Duodenal mucosa (tissue), 2 donors: ENCODE results near the gene KRTAP10-2.

Experiments used
- H3K27ac ChIP-seq: one replicate; pipeline ENCODE4 v1.7.0; 2013; ENCODE audit warnings: low read depth, low read length
- H3K27me3 ChIP-seq, 2 donors: one replicate each; pipeline ENCODE4 v1.7.0; 2013; ENCODE audit warnings: low read length in 2 of 2, control low read depth in 1 of 2; ENCODE audit not compliant: insufficient read depth in 2 of 2, control insufficient read depth in 1 of 2
- H3K36me3 ChIP-seq, 2 donors: one replicate each; pipeline ENCODE4 v1.7.0; 2013; ENCODE audit warnings: low read length in 2 of 2, control low read depth in 1 of 2; ENCODE audit not compliant: insufficient read depth in 2 of 2, control insufficient read depth in 1 of 2
- H3K4me1 ChIP-seq, 2 donors: one replicate each; pipeline ENCODE4 v1.7.0; 2013; ENCODE audit warnings: low read length in 2 of 2, control low read depth in 1 of 2; ENCODE audit not compliant: insufficient read depth in 2 of 2, control insufficient read depth in 1 of 2
- H3K4me3 ChIP-seq, 2 donors: one replicate each; pipeline ENCODE4 v1.7.0; 2013; ENCODE audit warnings: low read length in 2 of 2, low read depth in 1 of 2
- H3K9ac ChIP-seq, 2 donors: one replicate each; pipeline ENCODE4 v1.7.0; 2013; ENCODE audit warnings: low read length in 2 of 2, low read depth in 1 of 2
- H3K9me3 ChIP-seq, 2 donors: one replicate each; pipeline ENCODE4 v1.7.0; 2013; ENCODE audit warnings: low read length in 2 of 2, control low read depth in 1 of 2; ENCODE audit not compliant: control insufficient read depth in 1 of 2

The KRTAP10-2 gene

DNA sequence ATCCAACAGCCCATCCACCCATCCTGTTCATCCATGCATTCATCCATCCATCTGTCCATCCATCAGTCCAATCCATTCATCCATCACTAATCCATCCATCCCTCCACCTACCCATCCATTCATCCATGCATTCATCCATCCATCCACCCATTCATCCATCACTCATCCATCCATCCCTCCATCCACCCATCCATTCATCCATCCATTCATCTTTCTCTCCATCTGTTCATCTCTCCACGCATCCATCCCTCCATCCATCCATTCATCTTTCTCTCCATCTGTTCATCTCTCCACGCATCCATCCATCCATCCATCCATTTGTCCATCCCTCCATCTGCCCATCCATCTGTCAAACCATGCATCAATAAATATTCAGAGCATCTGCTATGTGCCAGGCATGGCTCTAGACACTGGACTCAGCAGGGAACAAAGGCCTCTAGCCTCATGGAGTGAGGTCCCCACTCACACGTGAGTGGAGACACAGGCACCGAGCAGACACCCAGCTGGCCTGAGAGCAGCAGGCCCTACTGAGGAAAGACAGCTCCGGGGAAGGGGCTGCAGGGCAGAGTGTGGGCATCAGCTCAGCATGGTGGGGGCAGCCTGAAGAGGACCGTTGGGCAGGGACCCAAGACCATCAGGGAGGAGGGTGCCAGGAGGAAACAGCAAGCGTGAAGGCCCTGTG lies 20.9 kb downstream of the KRTAP10-2 start:
- H3K27me3 ChIP-seq = peaks cover 0 to 6% of the 10 kb centered on the region in 2 donors
- no peak overlapping the region for H3K27ac ChIP-seq
- no peaks in the 10 kb centered on the region for H3K36me3 ChIP-seq
- no peaks in the 10 kb centered on the region for H3K9me3 ChIP-seq
- no peaks in the 10 kb centered on the region for H3K4me1 ChIP-seq
- H3K9ac ChIP-seq = no peak overlapping the region
- no peak overlapping the region for H3K4me3 ChIP-seq

DNA sequence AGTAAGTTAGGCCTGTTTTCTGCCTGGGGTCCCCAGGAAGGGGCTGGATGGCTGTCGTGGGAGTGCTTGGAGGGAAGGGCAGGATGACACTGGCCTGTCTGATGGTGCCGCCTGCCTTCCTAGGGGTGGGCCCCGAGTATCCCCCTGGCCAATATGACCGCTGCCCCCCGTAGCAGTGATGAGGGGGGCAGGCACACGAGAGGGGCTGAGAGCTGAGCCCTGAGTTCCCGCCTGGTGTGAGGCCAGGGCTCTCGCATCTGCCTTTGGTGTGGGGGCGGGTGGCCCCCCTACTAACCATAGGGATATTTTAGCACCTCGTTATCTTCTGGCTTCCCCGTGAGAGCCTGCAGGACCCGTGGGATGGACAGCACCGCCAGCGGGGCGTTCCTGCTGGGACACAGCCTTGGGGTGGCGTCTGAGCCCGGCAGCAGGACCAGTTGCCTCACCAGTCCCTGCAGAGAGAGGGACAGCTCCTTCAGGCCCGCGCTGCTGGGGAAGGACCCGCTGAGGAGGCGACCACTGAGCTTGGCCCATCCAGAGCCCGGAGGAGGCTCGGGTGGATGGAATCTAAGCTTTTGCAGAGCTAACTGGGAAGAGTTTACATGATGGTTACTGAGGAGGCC lies 21.7 kb downstream of the KRTAP10-2 start:
- Histone ChIP-seq H3K9me3 (no peaks in the 10 kb centered on the region), H3K4me3 (no peak overlapping the region), H3K36me3 (no peaks in the 10 kb centered on the region), H3K27me3 (peaks cover 0 to 6% of the 10 kb centered on the region in 2 donors), H3K4me1 (no peaks in the 10 kb centered on the region), H3K9ac (no peak overlapping the region), H3K27ac (no peak overlapping the region)

DNA sequence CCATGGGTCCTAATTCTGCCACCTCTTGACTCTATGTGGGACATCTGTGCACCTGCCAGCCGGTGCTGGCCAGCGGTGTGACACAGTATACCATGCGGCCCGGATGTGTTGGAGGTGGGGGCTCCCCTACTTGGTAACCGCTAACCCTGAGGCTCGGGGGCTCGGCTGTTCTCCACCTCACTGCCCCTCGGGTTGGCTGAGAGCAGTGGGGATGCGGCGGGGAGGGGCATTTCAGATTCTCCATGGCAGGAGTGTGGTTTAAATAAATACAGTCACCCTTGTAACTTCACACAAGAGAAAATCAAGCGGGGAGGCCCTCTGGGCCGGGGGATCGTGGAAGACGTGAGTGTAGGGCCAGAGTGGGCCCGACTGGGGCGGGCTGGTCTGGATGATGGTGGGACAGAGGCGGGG lies 22.3 kb downstream of the KRTAP10-2 start:
- no peak overlapping the region for H3K4me3 ChIP-seq
- no peak overlapping the region for H3K27ac ChIP-seq
- H3K36me3 ChIP-seq = no peaks in the 10 kb centered on the region
- H3K9ac ChIP-seq = no peak overlapping the region
- H3K27me3 ChIP-seq = peaks cover 0 to 6% of the 10 kb centered on the region in 2 donors
- no peaks in the 10 kb centered on the region for H3K4me1 ChIP-seq
- H3K9me3 ChIP-seq = no peaks in the 10 kb centered on the region

DNA sequence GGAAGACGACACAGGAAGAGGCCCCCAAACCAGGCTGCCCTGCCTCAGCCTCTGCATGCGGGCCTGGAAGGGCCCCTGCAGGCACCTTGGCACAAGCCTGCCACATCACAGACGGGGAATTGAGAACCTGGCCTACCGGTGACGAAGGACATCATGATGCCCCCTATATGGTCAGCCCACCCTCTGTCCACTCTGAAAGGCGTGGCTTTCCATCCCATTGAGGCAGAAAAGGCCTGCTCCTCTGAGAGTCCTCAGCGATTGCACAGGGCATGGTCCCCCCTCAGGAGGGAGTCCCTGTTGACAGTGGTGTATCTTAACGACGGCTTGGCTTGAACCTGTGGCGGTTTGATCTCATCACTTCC lies 22.7 kb downstream of the KRTAP10-2 start:
- Histone ChIP-seq H3K36me3 (no peaks in the 10 kb centered on the region), H3K27ac (no peak overlapping the region), H3K4me1 (no peaks in the 10 kb centered on the region), H3K9ac (no peak overlapping the region), H3K27me3 (peaks cover 0 to 6% of the 10 kb centered on the region in 2 donors), H3K4me3 (no peak overlapping the region), H3K9me3 (no peaks in the 10 kb centered on the region)

DNA sequence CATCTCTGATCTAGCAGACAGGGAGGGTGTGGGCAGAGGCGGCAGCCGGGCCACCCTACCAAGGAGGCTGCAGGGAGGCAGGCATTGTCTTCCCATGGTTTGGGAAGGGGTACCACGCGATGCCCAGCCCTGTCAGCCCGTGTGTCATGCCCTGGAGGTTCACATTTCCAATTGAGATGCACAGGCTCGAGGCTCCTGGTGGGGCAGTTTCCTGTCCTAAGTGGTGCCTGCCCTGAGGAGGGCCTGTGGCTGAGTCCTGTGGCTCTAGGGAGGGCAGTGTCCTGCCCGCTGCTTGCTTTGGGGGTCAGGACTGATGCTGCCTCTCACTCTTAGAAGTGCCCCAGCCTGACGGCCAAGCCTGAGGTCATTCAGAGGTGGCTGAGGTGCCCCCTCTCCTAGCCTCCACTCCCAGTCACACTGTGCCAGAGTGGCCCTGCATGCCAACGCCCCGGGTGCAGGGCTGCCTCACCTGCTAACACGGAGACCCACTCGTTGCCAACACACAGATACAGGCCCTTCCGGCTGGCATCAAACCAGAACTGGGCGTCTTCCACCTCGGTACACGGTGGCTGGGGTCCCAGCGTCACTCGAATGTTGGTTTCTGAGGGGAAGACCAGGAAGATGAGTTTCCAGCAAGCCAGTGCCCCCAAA lies 23.2 kb downstream of the KRTAP10-2 start:
- Histone ChIP-seq H3K4me1 (no peaks in the 10 kb centered on the region), H3K4me3 (no peak overlapping the region), H3K27me3 (peaks cover 0 to 6% of the 10 kb centered on the region in 2 donors), H3K9me3 (no peaks in the 10 kb centered on the region), H3K9ac (no peak overlapping the region), H3K36me3 (no peaks in the 10 kb centered on the region), H3K27ac (no peak overlapping the region)

DNA sequence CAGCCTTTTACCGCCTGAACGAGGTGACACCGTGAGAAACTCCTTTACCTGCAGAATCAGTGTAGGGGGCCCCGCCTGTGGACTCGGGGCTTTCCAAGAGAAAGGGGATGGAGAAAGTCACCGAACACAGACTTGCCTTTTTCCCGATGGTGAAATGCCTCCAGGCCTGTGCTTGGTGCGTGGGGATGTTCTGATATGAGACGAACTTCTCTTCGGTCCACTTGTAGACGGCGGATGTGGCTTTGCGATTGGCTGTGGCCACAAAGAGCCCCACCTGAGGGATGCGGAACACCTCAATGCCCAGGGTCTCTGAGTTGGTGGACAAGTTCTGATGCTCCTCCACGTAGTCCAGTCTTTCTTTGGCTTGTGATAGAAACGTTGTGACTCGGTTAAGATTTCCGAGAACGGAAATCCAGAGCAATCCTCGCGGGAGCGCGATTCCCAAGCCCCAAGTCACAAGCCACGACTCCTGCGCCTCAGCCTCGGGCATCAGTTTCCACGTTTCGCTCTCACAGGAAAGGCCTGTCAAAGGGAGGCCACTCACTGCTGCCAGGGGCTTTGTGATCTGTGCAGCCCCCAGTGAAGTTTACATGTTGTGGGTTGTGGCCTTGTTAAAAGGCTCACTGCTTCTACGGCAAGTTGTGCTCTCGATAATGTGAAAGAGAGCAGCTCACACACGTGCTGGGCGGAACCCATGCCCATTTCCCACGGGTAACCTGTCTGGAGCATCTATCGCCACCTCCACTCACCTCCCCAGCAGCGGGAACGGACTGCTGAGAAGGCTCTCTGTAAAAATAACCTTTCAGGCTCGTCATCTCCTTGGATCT lies 23.9 kb downstream of the KRTAP10-2 start:
- H3K9ac ChIP-seq = no peak overlapping the region
- no peaks in the 10 kb centered on the region for H3K4me1 ChIP-seq
- peaks cover 0 to 6% of the 10 kb centered on the region in 2 donors for H3K27me3 ChIP-seq
- no peak overlapping the region for H3K4me3 ChIP-seq
- H3K9me3 ChIP-seq = no peaks in the 10 kb centered on the region
- no peaks in the 10 kb centered on the region for H3K36me3 ChIP-seq
- H3K27ac ChIP-seq = no peak overlapping the region

DNA sequence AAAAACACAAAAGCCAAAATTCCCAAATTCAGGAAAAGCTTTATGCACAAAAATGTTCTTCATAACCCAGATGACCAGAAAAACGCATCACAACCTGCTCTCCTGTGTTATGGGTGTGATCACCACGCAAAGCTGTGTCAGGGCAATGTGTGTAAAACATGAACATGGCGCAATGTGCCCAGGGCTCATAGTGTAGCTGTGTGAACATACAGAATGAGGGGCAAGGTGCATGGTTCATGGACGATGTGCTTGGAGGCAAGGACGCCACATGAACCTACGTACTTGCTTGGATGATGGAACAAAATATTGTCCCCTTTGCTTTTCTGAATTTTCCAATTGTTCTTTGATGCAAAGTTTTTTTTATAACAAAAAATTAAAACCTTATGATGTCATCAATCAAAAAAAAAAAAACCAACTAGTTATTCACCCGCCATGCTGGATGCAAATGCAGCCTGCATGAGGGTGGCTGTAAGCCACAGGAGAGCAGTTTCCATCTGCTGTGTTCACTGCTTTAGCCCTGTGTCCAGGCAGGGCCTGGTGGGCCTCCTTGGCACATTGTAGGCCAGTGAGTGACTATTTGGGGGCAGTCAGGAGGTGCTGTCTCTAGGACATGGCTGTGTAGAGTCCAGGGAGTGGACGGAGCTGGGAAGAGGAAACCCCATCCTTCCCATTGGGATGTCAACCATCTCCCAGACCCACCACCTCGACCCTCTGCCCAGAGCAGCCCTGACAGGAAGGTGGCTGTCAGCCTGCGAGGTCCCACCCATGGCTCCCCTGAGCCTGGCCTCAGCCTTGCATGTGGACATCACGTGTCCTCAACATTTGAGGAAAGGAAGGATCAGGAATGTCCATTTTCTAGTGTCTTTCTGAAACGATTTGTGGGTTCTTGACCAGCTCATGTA lies 25.0 kb downstream of the KRTAP10-2 start:
- Histone ChIP-seq H3K27me3 (peaks cover 0 to 6% of the 10 kb centered on the region in 2 donors), H3K36me3 (no peaks in the 10 kb centered on the region), H3K4me1 (no peaks in the 10 kb centered on the region), H3K9me3 (no peaks in the 10 kb centered on the region), H3K4me3 (no peak overlapping the region), H3K27ac (no peak overlapping the region), H3K9ac (no peak overlapping the region)

DNA sequence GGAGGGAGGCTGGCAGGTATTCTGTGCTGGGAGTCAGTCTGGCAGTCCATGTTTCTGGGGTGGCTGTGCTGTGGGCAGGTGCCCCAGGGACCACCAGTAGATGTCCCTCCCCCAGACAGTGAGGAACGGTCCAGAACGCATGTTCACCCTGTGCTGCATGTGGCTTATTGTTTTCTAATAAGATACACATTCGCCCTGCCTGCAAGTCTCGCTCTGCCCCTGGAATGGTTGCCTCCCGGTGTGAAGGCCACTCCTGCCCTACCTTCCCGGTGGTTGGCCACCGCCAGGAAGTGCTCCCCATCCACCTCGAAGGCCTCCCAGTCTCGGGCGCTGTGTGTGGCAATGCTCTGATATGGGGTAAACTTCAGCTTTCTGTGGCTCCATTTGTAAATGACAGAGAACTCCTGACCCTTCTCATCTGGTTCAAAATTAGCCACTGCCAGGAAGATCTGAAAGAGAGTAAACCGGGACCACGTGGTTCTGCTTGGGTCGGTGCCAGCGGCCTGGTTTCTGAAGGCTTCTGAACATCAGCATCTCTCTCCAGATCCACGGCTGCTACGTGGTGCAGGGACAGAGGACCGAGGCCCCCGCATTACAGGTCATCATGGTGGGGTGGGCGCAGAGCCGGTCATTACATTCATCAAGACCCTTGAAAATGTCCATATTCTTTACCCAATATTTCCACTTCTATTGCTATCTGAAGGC lies 25.8 kb downstream of the KRTAP10-2 start:
- Histone ChIP-seq H3K4me1 (no peaks in the 10 kb centered on the region), H3K36me3 (no peaks in the 10 kb centered on the region), H3K9me3 (no peaks in the 10 kb centered on the region), H3K27ac (no peak overlapping the region), H3K27me3 (peaks cover 0 to 3% of the 10 kb centered on the region in 2 donors), H3K4me3 (no peak overlapping the region), H3K9ac (no peak overlapping the region)
